ENCODE results near the gene HEMGN. TPM values are rescaled to one million over a fixed set of nuclear protein-coding genes. Genes with fewer than 3 reads are reported as not detected.
A peak's percentile ranks its signal among the peaks of the same experiment; 100 is the strongest.

HEMGN gene
- total and polyA plus RNA-seq, 2 donors = 8.3 TPM; not detected in 1

- no peaks in the 10 kb centered on the region for H3K36me3 ChIP-seq (ENCODE audit: insufficient read depth)
- H3K4me1 ChIP-seq (ENCODE audit: insufficient read depth) = no peaks in the 10 kb centered on the region
- WGBS = 68% methylated on average over 4 of the region's 4 CpGs
Observed at GRCh38 chr9:97933297-97933998, 4.5 kb downstream of the HEMGN start.

GRCh38 chr9:97930972-97931371 lies 7.0 kb downstream of the HEMGN start:
- no peak for DNase-seq (ENCODE audit: extremely low spot score)
- 44% methylated on average over 3 of the region's 3 CpGs for WGBS
- Histone ChIP-seq H3K4me1 (ENCODE audit: insufficient read depth) (no peaks in the 10 kb centered on the region), H3K36me3 (ENCODE audit: insufficient read depth) (no peaks in the 10 kb centered on the region), H3K4me3 (ENCODE audit: low read depth, low read length) (no peak overlapping the region), H3K27ac (ENCODE audit: low read depth) (no peak overlapping the region)

More at GRCh38 chr9:97933297-97933998, 4.5 kb downstream of the HEMGN start:
- H3K27ac ChIP-seq (ENCODE audit: low read depth) = no peak overlapping the region
- H3K4me3 ChIP-seq (ENCODE audit: low read depth, low read length) = no peak overlapping the region
- no peak for DNase-seq (ENCODE audit: extremely low spot score)

- no peaks in the 10 kb centered on the region for H3K36me3 ChIP-seq (ENCODE audit: insufficient read depth)
- no peaks in the 10 kb centered on the region for H3K4me1 ChIP-seq (ENCODE audit: insufficient read depth)
- no peak overlapping the region for H3K4me3 ChIP-seq (ENCODE audit: low read depth, low read length)
- DNase-seq (ENCODE audit: extremely low spot score) = no peak
- WGBS = 63% methylated on average over 4 of the region's 4 CpGs
- H3K27ac ChIP-seq (ENCODE audit: low read depth) = no peak overlapping the region
Observed at GRCh38 chr9:97928986-97929604, 8.9 kb downstream of the HEMGN start.

- no peak for DNase-seq (ENCODE audit: extremely low spot score)
- WGBS = 74% methylated on average over 5 of the region's 5 CpGs
- Histone ChIP-seq H3K4me3 (ENCODE audit: low read depth, low read length) (no peak overlapping the region), H3K4me1 (ENCODE audit: insufficient read depth) (no peaks in the 10 kb centered on the region), H3K36me3 (ENCODE audit: insufficient read depth) (no peaks in the 10 kb centered on the region), H3K27ac (ENCODE audit: low read depth) (no peak overlapping the region)
Observed at GRCh38 chr9:97925497-97926334, 12.3 kb downstream of the HEMGN start.

- Histone ChIP-seq H3K27ac (ENCODE audit: low read depth) (no peak overlapping the region), H3K4me3 (ENCODE audit: low read depth, low read length) (no peak overlapping the region), H3K4me1 (ENCODE audit: insufficient read depth) (no peaks in the 10 kb centered on the region), H3K36me3 (ENCODE audit: insufficient read depth) (no peaks in the 10 kb centered on the region)
- 51% methylated on average over 4 of the region's 4 CpGs for WGBS
- no peak for DNase-seq (ENCODE audit: extremely low spot score)
Observed at GRCh38 chr9:97924386-97924785, 13.6 kb downstream of the HEMGN start.

GRCh38 chr9:97923529-97924108 lies 14.4 kb downstream of the HEMGN start:
- H3K4me3 ChIP-seq (ENCODE audit: low read depth, low read length) = no peak overlapping the region

GRCh38 chr9:97921959-97922724 lies 15.8 kb downstream of the HEMGN start, which contains the start of gene TRMO:
Gene TRMO, minus strand, starts transcription at chr9:97922500. Its CDS starts 7 bp downstream, at chr9:97922493.
- peak; percentile 95 for DNase-seq (ENCODE audit: extremely low spot score)
- Histone ChIP-seq H3K27ac (ENCODE audit: low read depth) (peak within 1 kb of the TSS; percentile 96), H3K4me1 (ENCODE audit: insufficient read depth) (no peaks in the 10 kb centered on the region), H3K4me3 (ENCODE audit: low read depth, low read length) (peak within 1 kb of the TSS; percentile 45), H3K36me3 (ENCODE audit: insufficient read depth) (no peaks in the 10 kb centered on the region)
- under 1% methylated on average over 54 of the region's 54 CpGs for WGBS

More at GRCh38 chr9:97923529-97924108, 14.4 kb downstream of the HEMGN start:
- WGBS = under 1% methylated on average over 8 of the region's 8 CpGs
- no peak overlapping the region for H3K27ac ChIP-seq (ENCODE audit: low read depth)
- no peaks in the 10 kb centered on the region for H3K4me1 ChIP-seq (ENCODE audit: insufficient read depth)
- H3K36me3 ChIP-seq (ENCODE audit: insufficient read depth) = no peaks in the 10 kb centered on the region
- peak; percentile 71 for DNase-seq (ENCODE audit: extremely low spot score)

GRCh38 chr9:97919217-97919813 lies 18.7 kb downstream of the HEMGN start:
- no peaks in the 10 kb centered on the region for H3K4me1 ChIP-seq (ENCODE audit: insufficient read depth)
- no peak overlapping the region for H3K4me3 ChIP-seq (ENCODE audit: low read depth, low read length)
- no peak overlapping the region for H3K27ac ChIP-seq (ENCODE audit: low read depth)
- DNase-seq (ENCODE audit: extremely low spot score) = no peak
- no peaks in the 10 kb centered on the region for H3K36me3 ChIP-seq (ENCODE audit: insufficient read depth)

- no peak overlapping the region for H3K27ac ChIP-seq (ENCODE audit: low read depth)
- no peak for DNase-seq (ENCODE audit: extremely low spot score)
- WGBS = 81% methylated on average over 4 of the region's 4 CpGs
- no peaks in the 10 kb centered on the region for H3K4me1 ChIP-seq (ENCODE audit: insufficient read depth)
- no peaks in the 10 kb centered on the region for H3K36me3 ChIP-seq (ENCODE audit: insufficient read depth)
- H3K4me3 ChIP-seq (ENCODE audit: low read depth, low read length) = no peak overlapping the region
Observed at GRCh38 chr9:97918611-97919010, 19.4 kb downstream of the HEMGN start.

GRCh38 chr9:97911970-97912369 lies 26.0 kb downstream of the HEMGN start:
- no peaks in the 10 kb centered on the region for H3K4me1 ChIP-seq (ENCODE audit: insufficient read depth)
- peaks cover 2% of the 10 kb centered on the region for H3K36me3 ChIP-seq (ENCODE audit: insufficient read depth)
- H3K4me3 ChIP-seq (ENCODE audit: low read depth, low read length) = no peak overlapping the region
- H3K27ac ChIP-seq (ENCODE audit: low read depth) = no peak overlapping the region
- WGBS = 77% methylated on average over 1 of the region's 1 CpG
- no peak for DNase-seq (ENCODE audit: extremely low spot score)

GRCh38 chr9:97911528-97911927 lies 26.4 kb downstream of the HEMGN start:
- WGBS = 94% methylated on average over 2 of the region's 2 CpGs
- Histone ChIP-seq H3K36me3 (ENCODE audit: insufficient read depth) (peaks cover 2% of the 10 kb centered on the region), H3K4me1 (ENCODE audit: insufficient read depth) (no peaks in the 10 kb centered on the region), H3K4me3 (ENCODE audit: low read depth, low read length) (no peak overlapping the region), H3K27ac (ENCODE audit: low read depth) (no peak overlapping the region)
- DNase-seq (ENCODE audit: extremely low spot score) = no peak

- WGBS = 91% methylated on average over 6 of the region's 6 CpGs
- H3K27ac ChIP-seq (ENCODE audit: low read depth) = no peak overlapping the region
- DNase-seq (ENCODE audit: extremely low spot score) = no peak
- peaks cover 2% of the 10 kb centered on the region for H3K4me1 ChIP-seq (ENCODE audit: insufficient read depth)
- no peak overlapping the region for H3K4me3 ChIP-seq (ENCODE audit: low read depth, low read length)
- peaks cover 2% of the 10 kb centered on the region for H3K36me3 ChIP-seq (ENCODE audit: insufficient read depth)
Observed at GRCh38 chr9:97910357-97910756, 27.6 kb downstream of the HEMGN start.
